ENCODE measurements around the gene HECW1. TPM values are rescaled to one million over a fixed set of nuclear protein-coding genes. Genes with fewer than 3 reads are reported as not detected.
"Not testable (repeated sequence)": the region's sequence is repeated elsewhere in the genome, so short reads cannot be mapped to it uniquely, and the experiment has no call there.

The HECW1 gene
- 1 to 10 TPM in 1 of 12 donors, under 1 TPM in 9, not detected in 2; 0.15 to 2.8 (median 0.25) TPM for polyA plus RNA-seq (ENCODE audit: insufficient read length in 12 of 12)
- long read RNA-seq, donor 1: 0 reads
- long read RNA-seq, donor 2: 0 reads
- long read RNA-seq, donor 3: 0 reads
- long read RNA-seq, donor 4: 0 reads
- long read RNA-seq, donor 5: 0 reads
- long read RNA-seq, donor 6: 0 reads
- long read RNA-seq, donor 7: 0 reads
- long read RNA-seq, donor 8: 0 reads
- long read RNA-seq, donor 9: 0 reads
- long read RNA-seq, donor 10: 0 reads
- long read RNA-seq, donor 11: 0 reads

GRCh38 chr7:43112459-43112940, at the start of gene HECW1:
Gene HECW1, plus strand, starts transcription at chr7:43112647. Its CDS starts 131,259 bp downstream, at chr7:43243906.
- DNase-seq: no peak

GRCh38 chr7:43071604-43072003, 40.8 kb upstream of the HECW1 start:
- DNase-seq: no peak

- DNase-seq: no peak
Observed at GRCh38 chr7:43072530-43072929, 39.9 kb upstream of the HECW1 start.

- DNase-seq: not testable (repeated sequence)
Observed at GRCh38 chr7:43073811-43074210, 38.6 kb upstream of the HECW1 start.

GRCh38 chr7:43076189-43076605, 36.2 kb upstream of the HECW1 start:
- DNase-seq: no peak

GRCh38 chr7:43076606-43077005, 35.8 kb upstream of the HECW1 start:
- DNase-seq: no peak

GRCh38 chr7:43077285-43077684, 35.2 kb upstream of the HECW1 start:
- DNase-seq: no peak

- DNase-seq: no peak
Observed at GRCh38 chr7:43077732-43078391, 34.6 kb upstream of the HECW1 start.

GRCh38 chr7:43078794-43079193, 33.7 kb upstream of the HECW1 start:
- DNase-seq: no peak

- no peak for DNase-seq
Observed at GRCh38 chr7:43081603-43082002, 30.8 kb upstream of the HECW1 start.

- no peak for DNase-seq
Observed at GRCh38 chr7:43083106-43083505, 29.3 kb upstream of the HECW1 start.

- DNase-seq: no peak
Observed at GRCh38 chr7:43085017-43085416, 27.4 kb upstream of the HECW1 start.

GRCh38 chr7:43085992-43086391, 26.5 kb upstream of the HECW1 start:
- no peak for DNase-seq

GRCh38 chr7:43092819-43093218, 19.6 kb upstream of the HECW1 start:
- no peak for DNase-seq

GRCh38 chr7:43096875-43097274, 15.6 kb upstream of the HECW1 start:
- no peak for DNase-seq

- DNase-seq: no peak
Observed at GRCh38 chr7:43099750-43100149, 12.7 kb upstream of the HECW1 start.

GRCh38 chr7:43104874-43105520, 7.5 kb upstream of the HECW1 start:
- DNase-seq: no peak

GRCh38 chr7:43105521-43106120, 6.8 kb upstream of the HECW1 start:
- no peak for DNase-seq

- peak; percentile 33 for DNase-seq
Observed at GRCh38 chr7:43108255-43109011, 4.0 kb upstream of the HECW1 start.

- no peak for DNase-seq
Observed at GRCh38 chr7:43110791-43111535, 1.5 kb upstream of the HECW1 start.

All from muscle of arm (tissue), 14 donors.